Erythroblast (primary cell): Measurements from ENCODE around the gene ZNF618.

Source experiments
- DNase-seq, 2 experiments: peaks; one replicate each; lab custom pipeline; 2025; lab: John Stamatoyannopoulos, UW
- GATA1 ChIP-seq: IDR thresholded peaks from 2 replicates; pipeline ENCODE4 v1.6.1; 2011; ENCODE audit warnings: low read depth, mild to moderate bottlenecking, control low read depth, low read length, moderate library complexity
- POLR2A ChIP-seq: IDR thresholded peaks from 2 replicates; pipeline ENCODE4 v1.6.1; 2011; ENCODE audit warnings: mild to moderate bottlenecking, low read length

Gene ZNF618

DNA sequence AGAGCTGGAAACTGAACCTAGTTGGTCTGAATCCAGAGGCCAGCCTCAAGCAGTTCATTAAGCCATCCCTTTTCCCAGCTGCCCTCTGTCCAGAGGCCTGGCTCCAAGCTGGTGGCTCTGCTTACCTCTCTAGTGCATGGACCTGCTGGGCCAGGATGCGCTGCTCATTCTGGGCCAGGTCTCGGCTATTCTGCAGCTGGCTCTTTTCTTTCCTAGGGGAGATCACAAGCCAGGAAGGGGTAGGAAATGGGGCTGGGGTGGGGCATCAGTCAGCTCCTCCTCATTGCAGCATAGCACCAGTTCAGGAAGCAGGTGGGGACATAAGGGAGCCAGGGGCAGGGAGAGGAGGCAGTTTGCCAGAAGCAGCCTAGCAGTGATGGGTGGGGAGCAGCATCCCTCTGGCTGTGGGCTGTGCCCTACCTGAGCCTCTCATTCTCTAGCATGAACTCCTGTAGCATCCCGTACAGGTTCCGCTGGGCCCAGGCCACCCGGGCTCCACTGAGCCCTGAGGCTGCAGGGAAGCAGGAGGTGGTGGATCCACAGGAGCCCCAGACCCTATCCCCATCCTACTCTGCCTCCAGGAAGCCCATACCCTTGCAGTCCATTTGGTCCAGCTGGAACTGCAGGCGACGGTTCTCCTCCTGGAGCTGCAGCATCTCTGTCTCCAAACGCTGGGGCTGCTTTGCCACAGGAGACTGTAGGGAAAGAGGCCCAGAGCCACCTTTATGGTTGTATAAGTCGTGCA lies 217.8 kb downstream of the ZNF618 start:
- no peak for DNase-seq
- no peak for TF ChIP-seq POLR2A
- TF ChIP-seq GATA1, result no peak

DNA sequence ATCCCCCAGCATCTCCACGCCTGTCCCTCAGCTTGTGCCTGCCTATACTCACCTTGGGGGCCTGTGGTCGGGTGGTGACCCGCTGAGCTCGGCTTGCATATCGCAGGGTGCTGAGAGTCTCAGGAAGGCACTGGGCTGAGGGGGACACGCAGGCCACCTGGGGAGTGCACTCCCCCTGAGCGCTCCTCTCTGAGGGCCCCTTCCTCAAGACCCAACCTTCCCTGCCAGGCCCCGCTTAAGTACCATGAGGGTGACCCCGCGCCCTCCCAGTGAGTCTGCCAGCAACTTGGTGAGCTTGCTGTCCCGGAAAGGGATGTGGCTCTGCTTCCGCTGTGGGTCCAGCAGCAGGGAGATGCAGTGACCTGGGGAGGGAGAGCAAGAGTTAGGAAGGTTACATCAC lies 218.9 kb downstream of the ZNF618 start:
- no peak for DNase-seq
- TF ChIP-seq POLR2A (no peak), GATA1 (no peak)

DNA sequence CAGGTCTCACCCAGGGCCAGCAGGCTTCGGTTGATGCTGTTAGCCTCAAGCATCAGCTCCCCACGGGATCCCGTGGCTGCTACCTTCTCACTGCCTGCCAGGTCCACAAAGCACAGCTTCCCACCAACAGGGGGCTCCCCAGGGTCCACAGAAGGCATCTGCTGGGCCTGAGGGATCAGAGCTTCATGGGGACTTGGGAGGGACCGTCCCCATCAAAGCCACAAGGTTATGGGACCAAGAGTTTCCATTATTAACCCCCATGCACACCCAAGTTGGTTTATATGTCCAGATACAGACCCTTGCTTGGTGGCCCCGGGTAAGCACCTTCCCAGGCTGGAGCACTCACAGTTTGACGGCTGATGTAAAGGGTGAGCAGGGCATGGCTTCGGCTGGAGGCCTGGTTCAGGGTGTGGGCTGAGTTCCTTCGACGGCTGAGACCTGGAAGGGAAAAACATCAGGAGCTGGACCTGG lies 220.0 kb downstream of the ZNF618 start:
- DNase-seq, result no peak
- TF ChIP-seq GATA1 (no peak), POLR2A (no peak)

DNA sequence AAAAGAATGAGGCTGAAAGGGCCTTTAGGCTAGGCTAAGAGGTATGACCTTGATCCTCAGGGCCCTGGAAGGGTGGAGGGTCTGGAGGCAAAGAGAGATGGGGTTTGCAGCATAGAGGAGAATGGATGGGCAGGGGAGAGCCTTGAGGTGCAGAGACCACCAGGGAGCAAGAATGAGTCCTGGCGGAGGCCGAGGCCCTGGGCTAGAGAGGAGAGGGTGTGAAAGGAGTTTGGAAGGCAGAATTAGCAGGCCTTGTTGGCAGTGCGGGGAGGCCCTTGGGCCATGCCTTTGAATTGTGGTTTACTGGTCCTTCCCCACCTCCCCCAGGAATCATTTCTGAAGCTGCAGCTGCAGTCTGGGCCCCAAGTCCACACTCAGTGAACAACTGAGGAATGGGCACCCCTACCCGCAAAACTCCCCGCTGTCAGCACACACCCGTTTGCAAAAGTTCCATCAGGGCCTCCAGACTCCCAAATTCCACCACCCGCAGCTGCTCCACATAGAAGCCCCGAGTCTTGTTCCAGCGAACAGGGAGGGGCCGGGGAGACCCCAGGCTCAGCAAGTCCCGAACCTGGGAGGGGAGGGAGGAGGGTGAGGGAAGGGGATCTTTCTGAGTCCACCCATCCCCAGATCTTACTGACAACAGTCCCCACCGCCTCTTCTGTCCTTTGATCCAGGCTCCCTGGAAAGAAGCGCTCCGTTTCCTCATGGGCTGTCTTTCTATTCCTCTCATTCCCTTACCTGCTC lies 220.9 kb downstream of the ZNF618 start:
- TF ChIP-seq GATA1 (no peak), POLR2A (no peak)
- no peak for DNase-seq

DNA sequence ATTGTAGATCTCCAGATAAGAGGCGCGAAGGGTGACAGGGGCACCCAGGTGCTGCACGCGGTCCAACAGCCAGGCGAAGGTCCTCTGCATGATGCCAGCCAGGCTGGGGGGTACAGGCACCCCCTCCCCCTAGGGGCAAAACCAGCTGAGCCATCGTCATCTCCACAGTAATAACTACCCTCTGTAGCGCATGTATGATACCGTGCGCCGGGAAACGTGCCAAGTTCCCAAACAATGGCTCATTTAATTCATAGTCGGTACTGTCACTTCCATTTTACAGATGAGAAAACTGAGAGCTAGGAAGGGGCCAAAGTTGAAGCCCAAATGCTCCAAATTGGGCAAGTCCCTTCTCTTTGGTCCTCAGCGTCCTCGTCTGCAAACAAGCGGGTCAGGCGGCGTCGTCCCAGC lies 221.5 kb downstream of the ZNF618 start:
- TF ChIP-seq POLR2A (no peak), GATA1 (no peak)
- no peak for DNase-seq

DNA sequence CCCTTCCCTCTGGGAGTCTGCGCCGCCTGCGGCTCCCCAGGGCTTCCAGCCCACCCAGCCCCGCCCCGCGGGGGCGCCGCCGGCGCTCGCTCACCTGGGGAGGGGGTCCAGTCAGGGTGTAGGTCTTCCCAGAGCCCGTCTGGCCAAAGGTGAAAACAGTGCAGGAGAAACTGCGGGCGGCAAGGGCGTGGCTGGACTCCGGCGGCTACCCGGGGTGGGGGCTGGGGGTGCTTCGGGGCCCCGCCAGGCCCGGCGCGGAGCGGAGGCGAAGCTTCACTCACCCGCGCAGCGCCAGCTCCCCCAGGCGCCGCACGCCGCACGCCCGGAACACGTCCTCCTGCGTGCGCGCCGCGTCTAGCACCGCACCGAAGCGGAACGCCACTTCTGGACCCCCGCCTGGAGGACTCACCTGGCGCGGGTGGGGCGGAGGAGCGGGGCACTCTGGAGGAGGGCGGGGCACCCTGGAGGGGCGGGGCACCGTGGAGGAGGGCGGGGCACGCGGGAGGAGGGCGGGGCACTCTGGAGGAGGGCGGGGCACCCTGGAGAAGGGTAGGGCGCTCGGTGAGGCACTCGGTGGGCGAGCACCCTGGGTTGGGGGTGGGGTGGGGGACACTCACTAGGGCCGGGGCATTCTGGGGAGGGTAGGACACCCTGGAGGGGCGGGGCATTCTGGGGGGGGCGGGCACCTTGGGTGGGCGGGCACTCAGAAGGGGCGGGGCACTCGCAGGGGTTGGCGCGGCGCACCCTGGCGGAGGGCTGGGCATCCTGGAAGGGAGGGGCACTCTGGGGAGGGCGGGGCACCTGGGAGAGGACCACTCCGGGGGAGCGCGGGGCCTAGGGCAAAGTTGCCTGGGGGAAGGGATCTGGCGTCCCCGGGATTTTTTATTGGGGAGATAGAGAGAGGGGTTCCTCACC lies 222.2 kb downstream of the ZNF618 start:
- TF ChIP-seq GATA1 (no peak), POLR2A (no peak)
- peak; percentile 41 to 46 for DNase-seq

DNA sequence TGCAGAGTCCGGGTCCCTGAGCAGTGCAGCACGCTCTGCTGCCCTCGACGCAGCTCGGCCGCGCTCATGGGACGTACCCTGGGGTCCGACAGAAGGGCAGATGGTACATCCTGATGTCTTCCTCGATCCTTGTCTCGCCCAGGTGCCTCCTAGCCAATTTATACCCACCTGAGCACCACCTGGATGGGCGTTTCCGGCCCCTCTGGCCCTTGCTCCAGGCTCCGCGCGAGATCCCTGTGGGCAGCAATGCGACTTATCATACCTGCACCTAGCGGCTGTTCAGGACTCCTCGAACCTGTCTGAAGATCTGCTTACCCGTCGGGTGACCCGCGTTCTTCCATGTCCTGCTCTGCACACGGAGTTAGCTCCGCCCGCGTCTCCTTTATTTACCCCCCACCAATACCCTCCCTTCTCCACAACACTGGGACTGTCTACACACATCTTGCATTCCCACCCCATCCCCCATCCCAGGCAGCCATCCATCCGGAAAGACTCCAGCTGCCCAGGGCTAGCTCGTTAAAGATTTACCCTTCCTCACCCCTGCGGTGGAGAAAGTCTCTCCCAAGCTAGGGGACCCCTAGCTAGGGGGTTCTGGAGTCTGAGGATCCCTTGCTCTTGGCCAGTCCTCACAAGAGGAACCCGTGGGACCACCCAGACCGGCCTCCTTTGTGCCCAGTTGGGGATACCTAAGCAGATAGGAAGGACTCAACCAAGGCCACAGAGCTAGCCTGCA lies 223.0 kb downstream of the ZNF618 start, which contains the start of gene KIF12:
KIF12 (minus strand) TSS at position 357 of the 733 bp plus-strand sequence; CDS start at position 341, 16 bp downstream.
- DNase-seq, result no peak
- TF ChIP-seq POLR2A (no peak), GATA1 (no peak)

GRCh38 chr9:114099669-114100270 lies 223.7 kb downstream of the ZNF618 start:
- TF ChIP-seq POLR2A, result no peak
- TF ChIP-seq GATA1, result no peak
- no peak for DNase-seq

- no peak for DNase-seq
- no peak for TF ChIP-seq POLR2A
- TF ChIP-seq GATA1, result no peak
Observed at GRCh38 chr9:114100536-114100935, 224.4 kb downstream of the ZNF618 start.

DNA sequence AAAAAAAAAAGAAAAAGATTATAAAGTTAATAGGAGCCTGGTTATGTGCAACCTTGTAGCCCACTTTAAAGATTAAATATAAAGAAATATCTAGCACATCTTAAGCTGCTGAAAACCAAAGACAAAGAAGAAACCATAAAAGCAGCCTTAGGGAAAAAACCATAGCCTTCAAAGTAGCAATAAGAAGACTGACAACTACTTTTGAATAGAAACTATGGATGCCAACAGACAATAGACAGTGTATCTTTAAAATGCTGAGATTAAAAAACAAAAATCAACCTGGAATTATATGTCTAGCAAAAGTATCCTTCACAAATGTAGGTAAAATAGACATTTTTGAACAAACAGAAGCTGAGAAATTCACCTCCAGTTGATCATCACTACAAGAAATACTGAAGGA lies 226.4 kb downstream of the ZNF618 start:
- DNase-seq, result no peak
- TF ChIP-seq POLR2A (no peak), GATA1 (no peak)

GRCh38 chr9:114105236-114105635 lies 229.1 kb downstream of the ZNF618 start:
- TF ChIP-seq GATA1 (no peak), POLR2A (no peak)
- no peak for DNase-seq
